HG02840 (cell line): Measurements from ENCODE around the gene DZIP1.
"Not testable (repeated sequence)": the region's sequence is repeated elsewhere in the genome, so short reads cannot be mapped to it uniquely, and the experiment has no call there.

Experiments
- ATAC-seq: cut with Tn5 transposase; IDR thresholded peaks from one replicate; pipeline ENCODE4 v1.9.1; 2021; ENCODE audit warnings: mild to moderate bottlenecking, moderate library complexity, moderate number of reproducible peaks; ENCODE audit not compliant: unreplicated experiment, low FRiP score

DZIP1 gene

GRCh38 chr13:95644601-95645052 lies at the start of gene DZIP1:
TSS of gene DZIP1 (minus strand) at chr13:95644706. CDS start at chr13:95642029, 2,677 bp downstream.
- no peak for ATAC-seq

- not testable (repeated sequence) for ATAC-seq
These were observed 46.5 kb upstream of the DZIP1 start for GRCh38 chr13:95690986-95691385.

GRCh38 chr13:95689582-95689926 lies 45.0 kb upstream of the DZIP1 start:
- no peak for ATAC-seq

- not testable (repeated sequence) for ATAC-seq
These were observed 40.5 kb upstream of the DZIP1 start for GRCh38 chr13:95684960-95685359.

GRCh38 chr13:95684418-95684817 lies 39.9 kb upstream of the DZIP1 start:
- no peak for ATAC-seq

- ATAC-seq = no peak
These were observed 35.2 kb upstream of the DZIP1 start for GRCh38 chr13:95679722-95680121.

- ATAC-seq = no peak
These were observed 34.5 kb upstream of the DZIP1 start for GRCh38 chr13:95678967-95679366.

GRCh38 chr13:95677564-95678266 lies 33.2 kb upstream of the DZIP1 start:
- ATAC-seq = no peak

GRCh38 chr13:95676762-95677563 lies 32.5 kb upstream of the DZIP1 start, which contains the start of gene DNAJC3:
TSS of gene DNAJC3 (plus strand) at chr13:95677139. CDS start at chr13:95677256, 117 bp downstream.
- ATAC-seq = peak; percentile 97

- peak; percentile 7 for ATAC-seq
These were observed 31.7 kb upstream of the DZIP1 start for GRCh38 chr13:95676105-95676761.

- no peak for ATAC-seq
These were observed 27.1 kb upstream of the DZIP1 start for GRCh38 chr13:95671597-95671996.

- ATAC-seq = not testable (repeated sequence)
These were observed 22.7 kb upstream of the DZIP1 start for GRCh38 chr13:95667235-95667634.

GRCh38 chr13:95660981-95661581 lies 16.6 kb upstream of the DZIP1 start:
- no peak for ATAC-seq

- ATAC-seq = no peak
These were observed 15.0 kb upstream of the DZIP1 start for GRCh38 chr13:95659500-95659899.

- no peak for ATAC-seq
These were observed 12.0 kb upstream of the DZIP1 start for GRCh38 chr13:95656386-95657015.

- ATAC-seq = no peak
These were observed 8.3 kb upstream of the DZIP1 start for GRCh38 chr13:95652821-95653220.

GRCh38 chr13:95652244-95652764 lies 7.8 kb upstream of the DZIP1 start:
- ATAC-seq = no peak

GRCh38 chr13:95650696-95651095 lies 6.2 kb upstream of the DZIP1 start:
- ATAC-seq = no peak

- ATAC-seq = no peak
These were observed 2.8 kb upstream of the DZIP1 start for GRCh38 chr13:95647321-95647720.
